ENCODE measurements around the gene PNPLA7.

Gene PNPLA7

DNA sequence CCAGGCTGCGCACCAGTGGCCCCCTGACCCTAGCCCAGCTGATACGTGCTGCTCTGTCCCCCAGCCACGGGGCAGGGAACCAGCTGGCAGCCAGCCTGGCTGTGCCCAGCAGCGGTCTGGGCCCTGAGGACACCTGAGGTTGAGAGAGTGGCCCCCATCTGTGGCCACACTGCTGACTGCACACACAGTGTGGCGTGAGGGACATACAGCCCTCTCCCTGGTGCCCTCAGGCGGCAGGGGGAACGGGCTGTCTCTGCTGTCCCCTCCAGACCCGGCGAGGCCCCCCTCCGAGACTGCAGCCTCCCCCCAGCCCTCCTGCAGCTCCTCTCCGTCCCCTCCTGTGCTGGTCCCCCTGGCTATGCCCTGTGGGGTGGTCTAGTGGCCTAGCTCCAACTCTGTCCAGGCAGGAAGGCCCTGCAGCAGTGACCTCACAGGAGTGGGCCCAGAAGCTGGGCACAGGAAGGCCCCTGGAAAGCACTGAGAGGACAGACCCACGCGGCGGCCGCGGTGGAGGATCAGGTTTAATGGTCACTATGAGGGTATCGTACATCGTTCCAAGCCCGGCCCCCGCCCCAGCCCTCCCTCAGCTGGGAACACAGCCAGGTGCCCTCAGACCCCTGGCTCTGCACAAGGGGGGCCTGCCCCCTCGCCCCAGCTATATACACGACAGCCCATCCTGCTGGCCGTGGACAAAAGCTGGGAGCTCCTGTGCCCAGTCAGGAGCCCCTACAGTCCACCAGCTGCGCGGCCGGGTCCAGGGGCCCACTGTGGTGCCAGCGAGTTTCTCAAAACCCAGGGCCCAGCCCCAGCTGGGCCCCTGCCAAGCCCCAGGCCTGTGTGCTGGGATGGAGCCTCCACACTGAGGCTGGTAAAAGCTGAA lies 102.2 kb downstream of the PNPLA7 start:
- no peak for DNase-seq

DNA sequence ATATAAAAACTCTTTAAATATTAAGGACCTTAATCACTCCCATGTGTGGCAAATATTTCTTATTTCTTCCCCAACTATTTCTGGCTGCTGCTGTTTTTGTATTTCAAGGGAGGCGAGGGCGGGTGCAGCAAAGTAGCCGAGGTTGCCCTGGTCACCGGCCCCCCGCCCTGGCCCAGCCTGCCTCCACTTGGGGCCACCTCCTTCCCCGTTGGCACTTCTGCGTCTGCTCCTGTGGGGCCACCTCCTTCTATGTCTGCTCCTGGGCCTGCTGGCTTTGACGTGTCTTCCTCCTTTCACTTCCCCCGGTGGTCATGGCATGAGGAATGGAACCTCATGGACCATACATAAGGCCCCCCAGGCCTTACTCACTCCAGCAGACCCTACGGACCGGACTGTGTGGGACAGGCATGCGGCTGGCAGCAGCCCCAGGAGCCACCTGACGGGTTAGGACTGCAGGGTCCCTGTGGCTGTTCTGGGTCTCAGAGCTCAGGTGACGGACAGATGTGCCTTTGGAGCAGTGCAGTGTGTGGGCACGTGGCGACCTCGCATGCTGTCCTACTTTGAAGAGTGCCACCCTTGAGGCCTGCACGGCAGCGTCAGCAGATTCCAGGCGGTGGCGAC lies 103.2 kb downstream of the PNPLA7 start:
- no peak for DNase-seq

GRCh38 chr9:137445930-137446431 lies 104.2 kb downstream of the PNPLA7 start:
- DNase-seq: no peak

DNA sequence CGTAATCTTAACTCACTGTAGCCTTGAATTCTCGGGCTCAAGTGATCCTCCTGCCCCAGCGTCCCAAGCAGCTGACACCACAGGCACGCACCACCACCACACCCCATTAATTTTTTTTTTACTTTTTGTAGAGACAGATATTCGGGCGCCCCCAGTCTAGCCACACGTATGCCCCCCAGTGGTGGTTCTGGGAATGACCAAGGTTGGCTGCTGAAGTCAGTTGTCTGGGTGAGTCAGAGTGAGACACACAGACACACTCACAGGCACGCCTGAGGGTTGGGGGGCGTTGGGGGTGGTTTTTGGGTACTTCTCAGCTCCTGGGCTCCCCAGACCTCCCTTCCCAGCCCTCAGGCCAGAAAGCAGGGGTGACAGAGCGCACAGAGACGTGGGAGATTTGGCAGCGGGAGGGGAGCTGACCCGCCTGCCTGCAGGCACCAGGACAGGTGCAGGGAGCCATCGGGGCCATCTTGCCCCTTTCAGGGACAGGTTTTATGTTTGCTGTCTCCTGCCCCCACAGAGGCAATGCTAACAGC lies 104.9 kb downstream of the PNPLA7 start:
- peak; percentile 89 for DNase-seq

- DNase-seq: no peak
Measured at GRCh38 chr9:137444106-137444790, 106.0 kb downstream of the PNPLA7 start.

DNA sequence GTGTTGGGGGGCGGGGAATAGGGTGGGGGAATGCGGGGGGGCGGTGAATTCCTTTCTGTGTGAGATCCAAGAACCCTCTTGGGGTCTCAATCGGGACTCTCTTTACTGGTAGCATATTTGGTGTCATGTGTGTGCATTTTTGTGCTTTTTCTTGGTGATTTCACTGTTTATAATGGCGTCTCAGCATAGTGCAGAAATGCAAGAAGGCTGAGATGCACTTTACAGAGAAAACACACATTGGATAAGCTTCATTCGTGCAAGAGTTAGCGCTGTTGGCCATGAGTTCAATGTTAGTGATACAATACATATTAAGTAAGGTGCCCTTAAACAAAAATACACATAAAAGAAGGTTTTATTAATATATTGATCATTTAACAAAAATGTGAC lies 108.3 kb downstream of the PNPLA7 start:
- DNase-seq: no peak

DNA sequence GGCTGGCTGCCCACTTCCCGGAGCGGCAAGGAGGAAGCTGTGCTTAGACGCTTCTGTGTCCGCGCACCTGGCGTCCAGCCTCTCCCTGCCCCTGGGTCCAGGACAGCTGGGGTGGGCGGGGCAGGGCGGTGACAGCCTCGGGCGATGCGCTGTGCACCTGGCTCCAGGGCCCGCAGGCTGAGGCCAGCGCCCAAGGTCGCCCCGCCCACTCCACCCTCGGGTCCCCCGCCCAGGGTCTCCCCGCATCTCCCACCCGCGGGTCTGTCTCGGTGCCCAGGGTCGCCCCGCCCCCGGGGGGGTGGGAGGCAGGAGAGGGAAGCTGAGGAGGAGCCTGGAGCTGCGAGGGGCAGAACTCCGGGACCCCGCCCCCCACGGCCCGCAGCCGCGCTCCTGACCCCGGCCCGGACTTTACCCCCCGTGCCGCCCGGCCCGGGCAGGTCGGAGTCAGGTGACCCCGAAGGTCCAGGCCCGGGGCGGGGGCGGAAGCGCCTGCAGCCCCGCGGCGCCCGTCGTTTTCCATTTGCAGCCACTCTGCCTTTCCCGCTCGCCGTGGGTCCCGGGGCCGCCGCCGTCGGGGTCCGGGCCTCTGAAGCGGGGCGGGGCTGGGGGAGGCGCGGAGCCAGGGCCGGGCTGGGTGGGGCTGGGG lies 108.8 kb downstream of the PNPLA7 start, which contains the start of gene ENTPD8:
Gene ENTPD8 (minus strand): TSS at position 69 of the 646 bp plus-strand sequence. CDS start 3,072 bp downstream, outside the sequence.
- no peak for DNase-seq

DNA sequence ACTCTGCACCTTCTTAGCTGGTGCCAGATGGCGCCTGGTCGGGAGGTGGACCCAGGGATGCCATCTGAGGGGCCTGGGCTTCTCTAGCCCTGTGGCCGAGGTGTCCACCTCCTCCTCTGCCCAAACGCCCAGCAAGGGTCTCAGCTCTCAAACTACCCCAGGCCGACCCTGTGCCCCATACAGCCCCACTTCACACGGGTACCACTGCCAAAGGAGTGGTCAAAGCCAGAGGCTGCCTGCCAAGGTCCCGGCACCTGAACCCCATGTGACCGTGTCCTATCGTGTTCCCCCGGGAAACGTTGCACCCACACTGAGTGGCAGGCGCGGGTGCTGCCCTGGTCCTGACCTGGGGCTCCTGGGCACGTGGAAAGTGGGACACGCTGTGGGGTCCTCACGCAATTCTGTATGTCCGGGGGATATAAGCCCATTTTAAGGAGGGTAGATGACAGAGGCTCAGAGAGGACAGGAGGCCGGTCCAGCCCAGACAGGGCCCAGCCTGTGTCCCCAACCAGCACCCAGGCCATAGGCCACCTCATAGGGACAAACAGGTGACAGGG lies 111.0 kb downstream of the PNPLA7 start:
- DNase-seq: no peak

DNA sequence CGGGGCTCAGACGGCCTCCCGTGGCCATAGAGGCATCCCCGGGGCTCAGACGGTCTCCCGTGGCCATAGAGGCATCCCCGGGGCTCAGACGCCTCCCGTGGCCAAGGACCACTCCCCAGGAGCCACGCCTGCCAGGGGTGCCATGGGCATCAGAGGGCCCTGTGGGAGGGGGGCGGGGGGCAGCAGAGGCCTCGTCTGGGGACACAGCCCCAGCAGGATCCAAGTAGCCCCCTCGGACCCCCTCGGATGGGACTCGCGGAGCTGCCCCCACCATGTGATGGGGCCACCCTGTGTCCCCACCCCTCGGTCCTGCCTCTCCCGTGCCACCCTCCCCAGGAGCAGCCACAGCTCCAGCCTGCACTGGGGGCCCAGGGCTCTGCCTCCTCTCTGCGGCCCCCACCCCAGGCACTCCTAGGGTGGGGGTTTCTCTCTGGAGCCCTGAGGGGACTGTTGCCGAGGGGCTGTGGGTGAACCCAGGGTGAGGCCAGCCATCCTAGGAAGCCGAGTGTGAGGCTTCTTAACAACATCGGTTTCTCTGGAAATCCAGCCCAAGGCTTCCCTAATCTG lies 111.5 kb downstream of the PNPLA7 start:
- no peak for DNase-seq

DNA sequence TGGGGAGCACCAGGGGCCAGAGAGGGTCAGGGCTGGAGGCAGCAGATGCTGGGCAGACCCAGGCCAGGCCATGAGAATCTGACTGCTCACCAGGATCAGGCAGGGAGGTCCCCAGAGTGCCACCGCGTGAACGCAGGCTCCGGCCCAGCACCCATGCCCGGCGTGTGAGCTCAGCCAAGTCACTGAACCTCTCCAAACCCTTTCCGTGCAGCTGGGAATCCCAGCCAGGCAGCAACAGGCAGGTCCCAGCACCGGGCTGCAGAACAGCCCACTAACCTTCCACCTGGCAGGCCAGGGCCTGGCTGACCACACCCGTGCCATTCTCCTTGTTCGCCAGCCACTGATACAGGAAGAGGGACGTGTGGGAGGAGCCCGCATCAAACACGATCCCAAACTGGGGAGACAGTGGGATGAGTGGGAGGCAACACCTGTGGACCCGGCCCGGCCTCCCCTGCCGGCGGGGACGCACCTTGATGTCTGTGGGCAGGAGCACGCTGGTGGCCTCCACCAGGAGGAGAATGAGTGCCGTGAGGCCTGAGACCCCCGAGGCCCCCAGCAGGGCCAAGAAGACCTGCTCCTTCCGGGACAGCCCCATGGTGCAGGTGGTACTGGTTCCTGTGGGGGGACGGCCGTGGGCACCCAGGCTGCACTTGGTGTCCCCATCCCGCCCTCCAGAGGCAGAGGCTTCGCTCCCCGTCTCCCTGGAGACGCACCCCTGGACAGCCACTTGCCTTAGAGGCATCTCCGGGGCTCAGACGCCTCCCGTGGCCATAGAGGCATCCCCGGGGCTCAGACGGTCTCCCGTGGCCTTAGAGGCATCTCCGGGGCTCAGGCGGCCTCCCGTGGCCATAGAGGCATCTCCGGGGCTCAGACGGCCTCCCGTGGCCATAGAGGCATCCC lies 112.3 kb downstream of the PNPLA7 start:
- no peak for DNase-seq

DNA sequence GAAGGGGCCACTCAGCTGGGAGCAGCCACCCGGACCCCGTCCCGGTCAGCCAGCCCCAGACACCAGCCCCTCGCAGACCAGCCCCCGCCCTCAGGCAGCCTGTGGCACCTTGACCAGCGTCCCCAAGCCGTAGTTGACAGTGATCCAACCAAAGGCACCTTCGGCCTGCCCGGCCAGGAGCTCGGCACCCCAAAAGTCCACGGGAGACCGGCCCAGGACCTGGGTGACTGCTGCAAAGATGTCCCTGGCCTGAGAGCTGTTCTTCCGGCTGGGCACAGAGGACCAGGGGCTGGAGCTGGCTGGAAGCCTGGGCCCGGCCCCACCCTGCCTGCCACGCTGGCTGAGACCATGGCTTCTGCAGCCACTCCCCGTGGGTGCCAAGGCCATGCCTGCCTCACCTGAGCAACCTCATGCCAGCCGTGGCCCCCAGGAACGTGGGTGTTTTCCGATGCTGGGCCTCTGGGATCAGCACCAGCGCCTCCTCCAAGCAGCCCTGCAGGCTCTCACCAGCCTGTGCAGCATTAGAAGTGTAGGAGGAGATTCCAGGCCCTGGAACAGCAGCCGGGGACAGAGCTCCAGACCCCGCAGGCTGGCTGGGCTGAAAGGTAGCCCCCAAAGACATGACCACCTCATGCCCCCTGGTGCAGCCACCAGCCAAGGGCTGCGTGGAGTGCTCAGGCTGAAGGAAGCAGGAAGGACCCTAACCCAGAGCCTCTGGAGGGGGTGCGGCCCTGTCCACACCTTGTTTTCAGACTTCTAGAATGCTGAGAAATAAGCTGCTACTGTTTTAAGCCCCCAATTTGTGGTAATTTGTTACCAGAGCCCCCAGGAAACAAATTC lies 113.2 kb downstream of the PNPLA7 start:
- no peak for DNase-seq

GRCh38 chr9:137435980-137436760 lies 114.0 kb downstream of the PNPLA7 start:
- no peak for DNase-seq

DNA sequence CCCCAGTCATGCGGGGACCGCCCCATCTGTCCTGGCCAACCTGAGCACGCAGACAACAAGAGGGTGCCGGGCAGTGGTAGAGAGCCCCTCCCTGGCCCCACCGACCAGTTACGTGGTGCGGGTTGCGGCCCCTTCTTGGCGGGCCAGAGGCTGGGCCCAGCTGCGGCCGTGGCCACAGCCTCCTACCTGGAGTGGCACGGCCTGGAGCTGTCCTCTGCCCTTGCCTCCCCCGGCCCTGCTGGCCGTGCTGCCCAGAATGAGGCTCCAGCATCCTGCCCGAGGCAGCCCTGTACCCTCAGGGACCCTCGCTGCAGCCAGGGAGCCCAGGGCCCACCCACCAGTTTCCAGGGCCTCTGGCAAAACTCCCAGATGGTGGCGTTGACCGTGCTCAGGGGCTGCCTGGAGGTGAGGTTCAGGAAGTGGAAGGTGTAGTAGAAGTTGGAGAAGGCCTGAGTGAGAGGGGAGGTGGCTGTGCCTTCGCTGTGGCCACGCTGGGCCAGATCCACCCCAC lies 114.8 kb downstream of the PNPLA7 start:
- no peak for DNase-seq

- DNase-seq: no peak
Measured at GRCh38 chr9:137434498-137435380, 115.5 kb downstream of the PNPLA7 start.

GRCh38 chr9:137433916-137434431 lies 116.2 kb downstream of the PNPLA7 start:
- DNase-seq: no peak

GRCh38 chr9:137433349-137433915 lies 116.8 kb downstream of the PNPLA7 start:
- DNase-seq: no peak

- DNase-seq: no peak
Measured at GRCh38 chr9:137432687-137433348, 117.4 kb downstream of the PNPLA7 start.
